DMS114 treated with DMSO at 0.1 percent for 48 hours (cell line): ENCODE measurements around the gene BRF1.
A peak's percentile ranks its signal among the peaks of the same experiment; 100 is the strongest.
"Not testable (repeated sequence)": the region's sequence is repeated elsewhere in the genome, so short reads cannot be mapped to it uniquely, and the experiment has no call there.

ENCODE experiments used
- DNase-seq: peaks from one replicate; lab custom pipeline; 2025; ENCODE audit not compliant: unreplicated experiment; lab: John Stamatoyannopoulos, UW

BRF1 gene

DNA sequence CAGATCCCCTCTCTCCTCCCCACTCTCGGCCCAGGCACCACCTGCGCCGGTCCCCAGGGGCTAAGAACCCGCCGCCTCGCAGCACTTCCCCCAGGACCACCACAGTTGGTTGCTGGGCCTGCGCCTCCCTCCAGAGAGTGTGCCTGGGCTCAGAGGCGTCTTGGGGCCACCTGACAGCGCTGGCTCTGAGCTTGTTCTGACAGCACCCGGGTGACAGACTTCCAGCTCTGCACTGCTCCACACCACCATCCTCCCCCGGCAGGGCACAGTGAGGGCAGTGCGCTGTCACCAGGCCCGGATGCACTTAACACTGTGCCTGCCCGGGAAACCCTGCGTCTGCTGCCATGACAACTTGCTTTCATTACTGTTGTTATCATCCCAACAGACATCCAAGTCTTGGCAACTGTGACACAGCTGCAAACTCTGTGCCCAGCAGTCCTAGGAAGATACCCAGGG lies 6.6 kb downstream of the BRF1 start:
- DNase-seq = no peak

DNA sequence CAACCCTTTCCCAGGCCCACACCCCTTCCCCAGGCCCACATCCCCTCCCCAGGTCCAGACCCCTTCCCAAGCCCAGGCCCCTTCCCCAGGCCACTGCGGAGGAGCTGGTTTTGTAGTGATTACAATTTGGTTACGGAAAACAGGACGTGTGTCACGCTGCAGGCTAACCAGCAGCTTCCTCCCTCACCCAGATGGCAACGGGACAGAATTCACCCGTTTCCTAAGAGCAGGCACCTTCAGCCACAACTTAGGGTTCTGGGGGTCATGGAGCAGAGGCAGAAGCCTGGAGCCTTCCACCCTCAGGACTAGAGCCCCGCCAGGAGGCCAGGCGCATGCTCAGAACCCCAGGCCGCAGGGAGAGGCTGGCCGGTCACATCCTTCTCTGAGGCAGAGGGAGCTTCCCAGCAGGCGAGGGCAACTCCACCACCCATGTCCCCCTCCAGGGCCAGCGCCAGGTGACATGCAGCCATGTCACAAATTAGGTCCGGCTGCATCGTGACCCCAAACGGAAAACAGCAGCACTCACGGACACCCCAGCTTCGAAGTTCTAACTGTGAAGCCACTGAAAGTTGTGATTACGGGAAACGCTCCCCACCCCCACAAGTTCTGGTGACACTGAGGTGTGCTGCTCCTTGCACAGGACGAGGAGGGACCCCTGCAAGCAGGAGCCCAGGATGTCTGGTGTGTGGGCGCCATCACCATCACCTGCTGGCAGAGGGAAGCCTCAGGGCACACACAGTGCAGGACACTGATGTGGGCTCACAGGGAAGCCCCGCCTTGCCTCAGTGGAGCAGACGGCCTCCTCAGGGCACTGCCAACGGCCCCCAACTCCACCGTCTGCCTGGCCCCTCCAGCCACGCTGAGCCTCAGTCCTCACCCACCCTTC lies 7.7 kb downstream of the BRF1 start:
- DNase-seq = no peak

DNA sequence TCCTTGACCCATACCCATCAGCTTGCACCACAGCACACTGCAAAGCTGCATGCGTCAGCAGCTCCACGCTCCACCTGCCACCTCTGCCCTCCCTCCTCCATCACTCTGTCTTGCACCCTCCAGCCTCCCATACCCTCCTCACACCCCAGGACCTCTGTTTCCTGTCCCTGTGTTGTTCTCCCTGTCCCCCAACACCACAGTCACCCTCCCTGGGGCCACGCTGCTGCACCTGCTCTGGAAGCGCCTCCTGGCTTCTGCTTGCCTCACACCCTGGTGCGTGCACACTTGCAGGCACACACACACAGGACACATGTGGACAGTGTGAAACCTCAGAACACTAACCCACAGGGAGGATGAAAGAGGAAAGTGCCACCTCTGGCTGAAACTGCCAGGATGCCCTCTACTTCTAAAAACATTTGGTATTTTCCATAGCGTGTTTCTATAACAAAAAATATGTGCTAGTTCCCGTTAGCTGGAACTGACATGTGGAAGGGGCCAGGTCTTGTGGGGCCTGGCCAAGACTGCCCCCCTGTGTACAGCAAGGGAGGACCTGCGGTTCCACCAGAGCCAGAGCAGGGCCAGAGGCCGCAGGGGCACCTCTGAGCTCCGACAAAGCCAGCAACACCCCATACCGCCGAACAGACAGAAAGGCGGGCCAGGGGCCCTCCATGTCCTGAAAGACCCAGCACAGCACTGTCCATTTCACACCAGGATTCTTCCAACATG lies 10.0 kb downstream of the BRF1 start:
- DNase-seq = no peak

DNA sequence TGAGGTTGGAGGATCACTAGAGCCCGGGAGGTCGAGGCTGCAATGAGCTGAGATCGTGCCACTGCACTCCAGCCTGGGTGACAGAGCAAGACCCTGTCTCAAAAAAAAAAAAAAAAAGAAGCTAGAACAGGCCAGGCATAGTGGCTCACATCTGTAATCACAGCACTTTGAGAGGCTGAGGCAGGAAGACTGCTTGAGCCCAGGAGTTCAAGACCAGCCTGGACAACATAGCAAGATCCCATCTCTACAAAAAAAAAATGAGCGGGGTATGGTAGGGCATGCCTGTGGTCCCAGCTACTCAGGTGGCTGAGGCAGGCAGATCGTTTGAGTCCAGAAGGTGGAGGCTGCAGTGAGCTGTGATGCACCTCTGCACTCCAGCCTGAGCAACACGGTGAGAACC lies 11.9 kb downstream of the BRF1 start:
- not testable (repeated sequence) for DNase-seq

DNA sequence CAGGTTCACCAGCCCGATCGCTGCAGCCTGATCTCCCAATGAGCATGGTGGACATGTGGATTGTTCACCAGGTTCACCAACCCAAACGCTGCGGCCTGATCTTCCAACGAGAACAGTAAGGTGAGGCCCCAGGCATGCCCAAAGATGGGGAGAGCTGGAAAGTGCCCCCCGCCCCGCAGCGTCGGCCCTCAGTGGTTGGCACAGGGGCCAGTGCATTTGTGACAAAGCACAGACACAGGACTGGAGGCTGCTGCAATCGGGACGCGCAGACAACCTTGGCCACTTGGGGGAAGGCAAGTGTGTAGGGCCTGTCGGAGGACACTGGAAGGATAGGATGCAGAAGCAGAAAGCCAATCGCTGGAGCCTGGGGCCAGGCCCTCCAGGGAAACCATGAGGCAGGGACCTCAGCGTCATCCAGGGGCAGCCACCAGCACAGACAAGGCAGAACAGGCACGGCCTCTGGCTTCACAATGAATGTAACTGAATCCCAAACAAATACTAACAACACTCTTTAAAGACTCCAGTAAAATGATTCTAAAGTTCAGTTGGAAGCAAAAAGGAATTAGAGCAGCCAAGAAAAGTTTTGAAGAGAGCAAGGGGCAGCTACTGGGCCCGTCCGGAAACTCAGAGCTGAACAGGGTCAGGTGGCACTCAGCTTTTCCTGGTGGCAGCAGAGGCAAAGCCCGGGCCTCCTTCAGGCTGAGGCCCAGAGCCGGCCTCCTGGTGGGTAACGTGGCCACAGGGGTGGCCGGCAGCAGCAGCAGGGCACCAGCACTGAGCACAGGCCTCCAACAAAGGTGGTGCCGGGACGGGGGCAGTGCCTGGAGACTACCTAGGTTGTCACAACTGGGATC lies 13.3 kb downstream of the BRF1 start:
- no peak for DNase-seq

DNA sequence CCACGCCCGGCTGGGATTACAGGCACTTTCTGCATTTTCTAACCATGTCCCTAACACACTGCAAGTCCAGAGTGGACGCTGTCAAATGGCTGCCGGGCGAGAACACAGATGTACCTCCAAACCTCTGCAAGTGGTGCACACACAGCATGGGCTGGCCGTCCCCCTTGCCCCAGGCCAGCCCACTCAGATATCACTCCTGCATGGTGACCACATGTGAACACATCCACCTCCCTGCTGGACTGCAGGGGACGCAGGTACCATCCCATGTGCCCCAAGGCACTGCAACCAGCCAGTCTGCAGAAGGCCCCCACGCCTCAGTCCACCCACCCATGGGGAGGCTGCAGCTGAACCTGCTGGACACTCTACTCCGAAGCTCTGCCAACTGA lies 14.0 kb downstream of the BRF1 start:
- no peak for DNase-seq

DNA sequence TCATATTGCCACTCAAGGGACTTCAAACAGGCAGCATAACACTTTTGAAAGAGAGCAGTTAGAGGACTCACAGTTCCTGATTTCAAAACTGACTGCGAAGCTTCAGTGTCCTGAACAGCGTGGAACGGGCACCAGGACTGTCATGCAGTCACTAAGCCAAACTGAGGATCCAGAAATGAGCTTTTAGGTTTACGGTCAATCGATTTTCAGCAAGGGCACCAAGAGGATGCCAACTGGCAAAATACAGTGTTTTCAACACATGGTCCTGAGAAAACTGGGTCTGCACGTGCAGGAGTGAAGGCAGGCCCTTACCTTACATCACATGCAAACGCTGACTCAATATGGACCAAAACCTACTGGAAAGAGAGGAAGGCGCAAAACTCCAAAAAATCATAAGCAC lies 15.6 kb downstream of the BRF1 start:
- DNase-seq = no peak

DNA sequence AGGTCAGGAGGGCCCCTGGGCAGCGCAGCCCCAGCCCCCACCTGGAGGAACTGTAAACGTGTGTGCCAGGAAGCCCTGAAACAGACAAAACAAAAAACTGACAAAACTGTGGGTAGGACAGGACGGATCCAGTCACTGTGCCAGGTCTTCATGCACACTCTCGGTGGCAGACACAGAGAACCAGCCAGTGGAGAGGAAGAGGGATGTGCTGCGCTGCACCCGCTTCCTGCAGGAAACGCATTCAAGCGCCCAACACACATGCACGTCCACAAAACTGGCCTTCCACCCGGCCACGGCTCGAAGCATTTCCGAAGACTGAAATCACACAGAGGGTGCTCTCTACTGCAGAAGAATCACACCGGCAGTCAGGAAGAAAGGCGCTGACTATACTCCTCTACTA lies 16.9 kb downstream of the BRF1 start:
- DNase-seq = no peak

DNA sequence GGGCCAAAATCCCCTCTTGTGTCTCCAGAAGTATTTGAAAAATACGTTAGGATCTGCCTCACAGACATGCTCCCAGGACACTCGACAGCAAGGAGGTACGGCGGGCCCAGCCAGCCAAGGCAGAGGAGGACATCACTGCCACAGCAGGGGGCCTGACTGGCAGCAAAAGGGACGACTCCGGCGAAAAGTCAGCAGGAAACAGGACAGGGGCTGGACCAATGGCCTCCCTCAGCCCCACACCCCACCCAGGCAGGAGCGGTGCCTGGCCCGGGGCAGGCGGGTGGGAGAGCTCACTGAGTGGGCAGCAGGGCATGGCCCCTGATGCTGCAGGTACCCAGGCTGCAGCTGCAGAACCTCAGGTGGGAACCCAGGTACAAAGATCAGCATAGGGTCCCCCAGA lies 17.8 kb downstream of the BRF1 start:
- no peak for DNase-seq

DNA sequence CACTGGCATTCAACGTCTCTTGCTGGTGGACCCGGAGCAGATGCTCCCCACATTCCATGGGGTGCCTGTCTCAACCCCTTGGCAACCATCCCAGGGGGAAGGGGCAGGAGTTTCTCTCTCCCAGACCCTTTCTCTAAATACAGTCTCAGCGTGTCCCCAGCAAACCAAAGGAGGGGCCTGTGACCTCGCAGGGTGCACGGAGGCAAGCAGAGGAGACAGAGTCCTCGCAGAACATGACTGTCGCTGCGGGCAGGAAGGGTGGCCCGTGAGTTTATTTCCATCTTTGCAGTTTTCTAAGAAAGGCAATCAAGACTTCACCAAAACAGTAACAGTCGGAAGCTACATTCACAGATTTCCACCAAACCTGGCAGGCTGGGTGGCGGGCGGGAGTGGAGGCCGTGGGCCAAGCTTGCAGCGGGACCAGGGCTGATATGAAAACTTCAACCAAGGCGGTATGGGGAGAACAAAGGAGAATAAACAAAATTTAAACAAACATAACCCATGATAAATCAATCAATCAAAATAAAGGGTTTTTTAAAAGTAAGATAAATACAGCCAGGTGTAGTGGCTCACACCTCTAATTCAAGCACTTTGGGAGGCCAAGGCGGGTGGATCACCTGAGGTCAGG lies 18.6 kb downstream of the BRF1 start:
- DNase-seq = no peak

DNA sequence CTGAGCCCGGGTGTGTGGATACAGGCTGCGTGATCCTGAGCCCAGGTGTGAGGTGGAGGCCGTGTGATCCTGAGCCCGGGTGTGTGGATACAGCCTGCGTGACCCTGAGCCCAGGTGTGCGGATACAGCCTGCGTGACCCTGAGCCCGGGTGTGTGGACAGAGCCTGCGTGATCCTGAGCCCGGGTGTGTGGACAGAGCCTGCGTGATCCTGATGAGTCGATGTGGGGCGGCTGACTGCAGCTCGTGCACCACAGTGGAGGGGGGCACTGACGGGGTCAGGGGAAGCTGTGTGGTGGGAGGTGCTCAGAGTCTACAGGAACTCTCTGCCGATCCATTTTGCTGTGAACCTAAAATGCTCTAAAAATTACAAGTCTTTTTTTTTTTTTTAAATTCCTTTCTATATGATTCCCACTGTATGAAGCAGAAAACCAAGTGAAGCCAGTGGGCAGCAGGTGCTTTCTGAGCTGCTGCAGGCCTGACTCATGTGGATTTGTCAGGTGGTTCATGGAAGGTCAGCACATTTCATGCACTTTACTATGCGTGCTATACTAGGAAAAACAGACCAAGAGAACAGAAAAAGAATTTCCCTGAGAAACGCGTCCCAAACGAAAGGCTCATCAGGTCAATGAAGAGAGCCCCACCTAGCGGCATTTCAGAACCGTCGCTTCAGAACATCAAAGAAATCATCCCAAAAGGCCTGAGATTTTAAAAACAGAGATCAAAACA lies 19.3 kb downstream of the BRF1 start:
- DNase-seq = peak; percentile 37

DNA sequence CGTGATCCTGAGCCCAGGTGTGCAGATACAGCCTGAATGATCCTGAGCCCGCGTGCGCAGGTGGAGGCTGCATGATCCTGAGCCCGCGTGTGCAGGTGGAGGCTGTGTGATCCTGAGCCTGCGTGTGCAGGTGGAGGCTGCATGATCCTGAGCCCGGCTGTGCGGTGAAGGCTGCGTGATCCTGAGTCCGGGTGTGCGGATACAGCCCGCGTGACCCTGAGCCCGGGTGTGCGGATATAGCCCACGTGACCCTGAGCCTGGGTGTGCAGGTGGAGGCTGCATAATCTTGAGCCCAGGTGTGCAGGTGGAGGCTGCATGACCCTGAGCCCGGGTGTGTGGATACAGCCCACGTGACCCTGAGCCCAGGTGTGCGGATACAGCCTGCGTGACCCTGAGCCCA lies 20.3 kb downstream of the BRF1 start:
- no peak for DNase-seq

DNA sequence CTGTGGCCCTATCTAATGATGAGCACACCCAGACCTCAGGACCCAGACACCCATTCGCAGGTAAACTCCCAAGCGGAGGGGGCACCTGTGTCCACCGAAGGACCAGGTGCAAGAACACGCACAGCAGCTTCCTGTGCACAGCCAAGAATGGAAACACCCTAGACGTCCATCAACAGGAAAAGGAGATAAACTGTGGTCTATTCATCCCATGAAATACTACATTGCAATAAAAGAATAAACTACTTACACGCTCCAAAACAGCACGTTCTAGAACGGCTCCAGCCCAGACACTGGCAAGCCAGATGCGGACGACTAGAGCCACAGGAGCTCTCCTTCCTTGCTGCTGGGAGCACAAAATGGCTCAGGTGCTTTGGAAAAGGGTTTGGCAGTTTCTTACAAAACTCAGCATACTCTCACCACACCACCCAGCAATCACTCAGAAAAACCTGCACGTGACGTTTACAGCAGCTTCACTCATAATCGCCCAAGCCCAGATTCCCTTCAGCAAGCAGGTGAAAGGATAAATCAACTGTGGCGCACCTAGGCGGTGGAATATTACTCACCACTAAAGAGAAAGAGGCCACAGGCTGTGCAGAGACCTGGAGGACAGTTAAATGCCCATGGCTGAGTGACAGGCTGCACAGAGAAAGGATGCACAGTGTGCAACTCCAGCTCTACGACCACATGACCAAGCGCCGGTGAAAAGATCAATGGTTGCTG lies 21.0 kb downstream of the BRF1 start:
- DNase-seq = no peak

DNA sequence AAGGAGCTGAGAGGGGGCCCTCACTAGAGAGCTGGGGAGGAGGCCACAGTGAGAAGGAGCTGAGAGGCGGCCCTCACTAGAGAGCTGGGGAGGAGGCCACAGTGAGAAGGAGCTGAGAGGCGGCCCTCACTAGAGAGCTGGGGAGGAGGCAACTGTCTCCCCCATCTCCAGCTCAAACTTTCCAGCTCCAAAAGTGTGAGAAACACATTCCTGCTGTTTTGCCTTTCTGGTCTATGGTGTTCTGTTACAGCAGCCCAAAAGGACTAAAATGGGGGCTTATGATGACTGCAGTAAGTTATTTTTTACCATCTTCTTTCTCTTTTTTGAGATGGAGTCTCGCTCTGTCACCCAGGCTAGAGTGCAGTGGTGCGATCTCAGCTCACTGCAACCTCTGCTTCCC lies 23.4 kb downstream of the BRF1 start:
- not testable (repeated sequence) for DNase-seq

DNA sequence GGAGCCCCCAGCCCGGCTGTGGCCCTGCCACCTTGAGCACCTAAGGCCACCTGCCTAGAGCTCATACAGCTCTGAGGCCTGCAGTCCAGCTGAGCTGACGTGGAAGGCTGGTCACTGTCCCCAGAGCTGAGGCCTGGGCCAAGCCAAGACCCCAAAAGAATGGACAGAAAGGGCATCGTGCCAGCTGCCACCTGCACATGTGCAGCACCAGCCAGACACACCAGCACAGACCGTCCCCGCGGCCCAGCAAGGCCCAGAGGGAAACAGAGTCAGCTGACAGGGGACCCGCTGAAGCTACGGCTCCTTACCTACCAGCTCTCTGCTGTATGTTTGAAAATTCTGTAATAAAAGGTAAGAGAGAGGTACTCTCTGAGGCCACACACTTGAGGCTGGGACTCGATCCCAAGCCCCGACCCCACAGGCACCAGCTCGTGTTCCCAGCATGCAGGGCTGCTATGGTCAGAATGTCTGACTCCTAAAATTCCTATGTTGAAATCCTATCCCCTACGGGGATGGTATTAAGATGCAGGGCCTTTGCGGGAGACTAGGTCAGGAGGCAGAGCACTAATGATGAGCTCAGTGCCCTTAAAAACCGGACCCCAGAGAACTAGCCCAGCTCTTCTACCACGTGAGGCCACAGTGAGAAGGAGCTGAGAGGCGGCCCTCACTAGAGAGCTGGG lies 25.4 kb downstream of the BRF1 start:
- no peak for DNase-seq

DNA sequence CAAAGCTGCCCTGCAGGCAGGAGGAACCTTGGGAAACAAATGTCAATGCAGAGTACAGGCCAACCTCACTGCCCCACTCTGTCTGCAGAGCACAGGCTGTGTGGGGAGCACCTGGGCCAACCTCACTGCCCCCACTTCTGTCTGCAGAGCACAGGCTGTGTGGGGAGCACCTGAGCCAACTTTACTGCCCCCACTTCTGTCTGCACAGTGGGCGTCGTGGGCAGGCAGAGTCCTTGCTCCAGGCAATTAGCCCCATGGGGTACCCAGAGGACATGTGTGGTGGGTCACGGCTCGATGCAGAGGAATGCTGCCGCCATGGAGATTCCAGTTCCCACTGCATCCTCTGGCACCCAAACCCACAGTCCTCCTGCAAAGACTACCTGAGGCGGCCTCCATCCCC lies 26.2 kb downstream of the BRF1 start:
- DNase-seq = no peak

DNA sequence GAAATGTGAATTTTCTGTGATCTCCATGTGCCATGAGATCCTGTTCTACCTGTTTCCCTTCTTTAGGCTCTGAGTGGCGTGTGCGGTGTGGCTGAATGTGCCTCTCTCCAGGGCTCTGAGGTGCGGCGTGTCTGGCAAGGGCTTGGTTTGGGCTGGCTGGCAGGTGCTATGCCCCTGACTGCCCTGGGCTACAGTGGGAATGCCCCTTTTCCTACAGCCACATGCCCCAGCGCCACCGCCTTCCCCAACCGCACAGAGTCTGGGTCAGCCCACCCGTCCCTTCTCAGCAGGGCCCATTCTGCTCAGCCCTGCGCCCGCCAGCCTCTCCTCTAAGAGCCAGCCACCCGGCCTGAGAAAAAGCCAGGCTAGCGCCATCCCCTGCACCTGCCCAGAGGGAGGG lies 27.7 kb downstream of the BRF1 start:
- DNase-seq = no peak

DNA sequence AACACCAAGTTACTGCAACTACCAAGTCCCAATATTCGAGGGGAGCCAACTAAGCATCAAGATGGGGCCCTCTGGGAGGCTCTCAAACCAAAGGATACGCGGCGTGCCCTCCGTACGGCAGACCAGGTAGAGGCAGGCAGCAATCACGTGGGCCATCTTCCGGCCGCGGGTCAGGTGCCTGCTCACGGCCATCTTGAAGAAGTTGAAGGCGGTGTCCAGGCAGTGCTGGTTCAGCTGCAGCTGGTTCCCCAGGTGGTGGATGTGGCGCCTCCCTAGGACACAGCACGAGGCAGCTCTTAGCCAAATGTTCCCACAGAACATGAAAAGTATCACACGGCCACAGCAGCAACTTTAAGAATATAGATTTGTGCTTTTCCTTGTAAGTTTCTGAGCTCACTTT lies 28.2 kb downstream of the BRF1 start:
- DNase-seq = no peak

DNA sequence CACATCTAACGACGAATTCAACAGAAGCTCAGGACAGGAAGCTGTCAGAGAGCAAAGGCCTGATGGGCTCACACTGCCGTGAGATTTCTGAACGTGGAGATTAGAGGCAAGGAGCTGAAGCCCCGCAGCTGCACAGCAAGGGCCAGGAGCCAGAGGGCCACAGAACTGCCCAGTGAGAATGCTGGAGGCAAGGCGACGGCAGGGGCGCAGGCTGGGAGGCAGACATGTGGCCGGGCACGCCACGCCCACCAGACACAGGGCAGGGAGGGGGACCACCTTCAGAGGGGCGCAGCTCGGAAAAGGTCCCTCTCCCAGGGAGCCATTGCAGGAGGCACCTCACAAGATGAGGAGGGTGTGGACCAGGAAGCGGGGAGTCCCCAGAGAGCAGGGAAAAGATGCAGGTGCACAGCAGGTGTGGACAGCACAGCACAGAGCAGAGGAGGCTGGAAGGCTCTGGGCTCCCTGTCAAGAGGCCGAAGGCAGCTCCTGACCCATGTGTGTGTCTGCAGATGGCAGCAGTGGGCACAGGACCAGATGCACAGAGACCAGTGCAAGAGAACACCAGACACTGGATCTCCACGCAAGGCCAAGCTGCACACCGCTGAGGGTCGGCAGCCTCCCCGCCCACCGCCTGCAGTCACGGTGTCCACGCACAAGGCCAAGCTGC lies 29.4 kb downstream of the BRF1 start:
- DNase-seq = no peak
